ENCODE data around the gene MYO1E.
"Not testable (repeated sequence)": the region's sequence is repeated elsewhere in the genome, so short reads cannot be mapped to it uniquely, and the experiment has no call there.

The MYO1E gene

DNA sequence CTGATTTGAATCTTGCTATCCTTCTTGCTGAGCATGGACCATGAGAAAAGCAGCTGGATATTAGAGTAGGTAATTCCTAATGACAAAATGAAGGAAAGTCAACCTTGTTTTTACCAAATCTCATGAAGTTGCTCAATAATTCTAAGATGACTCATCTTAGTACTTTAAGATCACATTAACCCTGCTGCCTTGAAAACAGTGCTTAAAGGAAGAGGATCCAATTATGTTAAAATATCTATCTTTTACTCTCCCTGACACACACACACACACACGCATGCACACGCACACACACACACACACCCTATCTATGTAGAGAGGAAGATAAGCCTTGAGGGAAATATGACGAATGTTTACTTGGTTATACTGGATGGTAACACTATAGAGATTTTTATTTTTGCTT, 16.0 kb upstream of the MYO1E start:
- no peak overlapping the region for H2AFZ ChIP-seq
- no peaks in the 10 kb centered on the region for H3K9me3 ChIP-seq (ENCODE audit: control insufficient read depth, low read length)
- no peak overlapping the region for H3K4me2 ChIP-seq (ENCODE audit: low read length)
- H3K36me3 ChIP-seq (ENCODE audit: control insufficient read depth, insufficient read depth, low read length) = no peaks in the 10 kb centered on the region
- no peak overlapping the region for H3K9ac ChIP-seq
- no peak overlapping the region for H3K27ac ChIP-seq
- no peak overlapping the region for H3K4me3 ChIP-seq (ENCODE audit: low read depth, low read length)
- no peaks in the 10 kb centered on the region for H3K4me1 ChIP-seq
- no peaks in the 10 kb centered on the region for H3K79me2 ChIP-seq
- no peaks in the 10 kb centered on the region for H3K27me3 ChIP-seq (ENCODE audit: control insufficient read depth, insufficient read depth, low read length)
- TF ChIP-seq, protein P1, sequence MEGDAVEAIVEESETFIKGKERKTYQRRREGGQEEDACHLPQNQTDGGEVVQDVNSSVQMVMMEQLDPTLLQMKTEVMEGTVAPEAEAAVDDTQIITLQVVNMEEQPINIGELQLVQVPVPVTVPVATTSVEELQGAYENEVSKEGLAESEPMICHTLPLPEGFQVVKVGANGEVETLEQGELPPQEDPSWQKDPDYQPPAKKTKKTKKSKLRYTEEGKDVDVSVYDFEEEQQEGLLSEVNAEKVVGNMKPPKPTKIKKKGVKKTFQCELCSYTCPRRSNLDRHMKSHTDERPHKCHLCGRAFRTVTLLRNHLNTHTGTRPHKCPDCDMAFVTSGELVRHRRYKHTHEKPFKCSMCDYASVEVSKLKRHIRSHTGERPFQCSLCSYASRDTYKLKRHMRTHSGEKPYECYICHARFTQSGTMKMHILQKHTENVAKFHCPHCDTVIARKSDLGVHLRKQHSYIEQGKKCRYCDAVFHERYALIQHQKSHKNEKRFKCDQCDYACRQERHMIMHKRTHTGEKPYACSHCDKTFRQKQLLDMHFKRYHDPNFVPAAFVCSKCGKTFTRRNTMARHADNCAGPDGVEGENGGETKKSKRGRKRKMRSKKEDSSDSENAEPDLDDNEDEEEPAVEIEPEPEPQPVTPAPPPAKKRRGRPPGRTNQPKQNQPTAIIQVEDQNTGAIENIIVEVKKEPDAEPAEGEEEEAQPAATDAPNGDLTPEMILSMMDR (IDR thresholded peaks at IDR 0.05) = no peak

DNA sequence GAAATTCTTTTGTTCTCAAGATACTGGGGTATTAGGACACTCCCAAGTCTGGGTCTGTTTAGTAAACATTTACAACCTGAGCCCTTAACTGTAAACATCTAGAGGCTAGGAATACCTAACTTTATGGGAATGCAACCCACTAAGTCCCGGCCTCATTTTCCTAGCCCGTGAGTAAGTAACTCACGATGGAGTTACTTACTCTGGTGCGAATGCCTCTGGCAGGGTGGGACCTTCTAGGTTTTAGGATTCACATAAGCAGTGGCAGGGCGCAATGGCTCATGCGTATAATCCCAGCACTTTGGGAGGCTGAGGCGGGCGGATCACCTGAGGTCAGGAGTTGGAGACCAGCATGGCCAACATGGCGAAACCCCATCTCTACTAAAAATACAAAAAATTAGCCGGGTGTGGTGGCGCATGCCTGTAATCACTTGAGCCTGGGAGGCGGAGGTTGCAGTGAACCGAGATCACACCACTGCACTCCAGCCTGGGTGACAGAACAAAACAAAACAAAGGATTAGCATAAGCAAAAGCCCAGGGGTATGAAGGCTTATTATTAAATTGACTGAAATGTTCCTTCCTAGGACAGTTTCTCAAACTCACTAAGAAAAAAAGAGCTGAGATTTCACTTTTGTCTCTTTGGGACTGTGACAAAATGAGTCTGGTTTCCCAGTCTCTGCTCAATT, 14.7 kb upstream of the MYO1E start:
- not testable (repeated sequence) for H3K4me1 ChIP-seq; H3K9me3 ChIP-seq (ENCODE audit: control insufficient read depth, low read length); H3K27me3 ChIP-seq (ENCODE audit: control insufficient read depth, insufficient read depth, low read length); H3K79me2 ChIP-seq; H3K36me3 ChIP-seq (ENCODE audit: control insufficient read depth, insufficient read depth, low read length); H3K27ac ChIP-seq; H3K9ac ChIP-seq; H3K4me3 ChIP-seq (ENCODE audit: low read depth, low read length); H3K4me2 ChIP-seq (ENCODE audit: low read length); H2AFZ ChIP-seq

DNA sequence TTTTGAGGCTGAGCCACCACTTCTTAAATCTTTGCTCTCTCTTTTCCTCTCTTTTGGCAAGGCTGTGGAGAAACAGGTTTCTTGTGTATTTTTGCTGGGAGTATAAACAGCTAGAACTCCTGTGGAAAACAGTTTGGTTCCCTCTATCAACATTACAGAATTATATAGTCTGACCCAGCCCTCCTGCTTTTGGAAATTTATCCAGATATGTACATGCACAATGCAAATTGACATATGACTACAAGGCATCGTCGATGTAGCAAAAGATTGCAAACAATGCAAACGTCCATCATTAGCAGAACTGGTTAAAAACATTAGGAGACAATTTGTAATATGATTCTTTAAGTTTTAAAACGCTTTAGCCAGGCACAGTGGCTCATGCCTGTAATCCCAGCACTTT, 12.5 kb upstream of the MYO1E start:
- Histone ChIP-seq H3K36me3 (ENCODE audit: control insufficient read depth, insufficient read depth, low read length) (no peaks in the 10 kb centered on the region), H3K9ac (no peak overlapping the region), H3K4me2 (ENCODE audit: low read length) (no peak overlapping the region), H3K79me2 (no peaks in the 10 kb centered on the region), H3K4me3 (ENCODE audit: low read depth, low read length) (no peak overlapping the region), H2AFZ (no peak overlapping the region), H3K9me3 (ENCODE audit: control insufficient read depth, low read length) (no peaks in the 10 kb centered on the region), H3K27ac (no peak overlapping the region), H3K27me3 (ENCODE audit: control insufficient read depth, insufficient read depth, low read length) (no peaks in the 10 kb centered on the region), H3K4me1 (no peaks in the 10 kb centered on the region)
- TF ChIP-seq, protein P1 (IDR thresholded peaks at IDR 0.05) = no peak

DNA sequence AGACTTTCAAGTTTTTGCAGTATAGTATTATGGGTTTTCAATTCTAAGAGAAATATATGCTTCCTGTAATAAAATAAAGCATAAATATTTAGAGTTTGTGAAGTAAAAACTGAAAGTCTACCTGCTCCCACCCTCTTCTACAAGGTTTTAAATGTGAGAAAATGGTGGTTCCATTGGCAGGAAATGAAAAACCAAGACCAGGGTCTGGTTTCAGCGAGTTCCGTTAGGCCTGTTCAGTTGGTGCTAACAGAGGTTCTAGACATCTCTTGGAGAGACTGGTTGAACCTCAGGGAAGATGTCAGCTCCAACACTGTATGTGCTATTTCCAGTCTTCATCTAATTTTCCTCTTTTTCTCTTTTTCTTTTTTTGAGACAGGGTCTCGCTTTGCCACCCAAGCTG, 11.8 kb upstream of the MYO1E start:
- Histone ChIP-seq H3K4me1 (no peaks in the 10 kb centered on the region), H3K79me2 (no peaks in the 10 kb centered on the region), H3K36me3 (ENCODE audit: control insufficient read depth, insufficient read depth, low read length) (no peaks in the 10 kb centered on the region), H3K4me2 (ENCODE audit: low read length) (no peak overlapping the region), H3K27ac (no peak overlapping the region), H3K4me3 (ENCODE audit: low read depth, low read length) (no peak overlapping the region), H3K9me3 (ENCODE audit: control insufficient read depth, low read length) (no peaks in the 10 kb centered on the region), H3K9ac (no peak overlapping the region), H3K27me3 (ENCODE audit: control insufficient read depth, insufficient read depth, low read length) (no peaks in the 10 kb centered on the region), H2AFZ (no peak overlapping the region)
- TF ChIP-seq, protein P1 (IDR thresholded peaks at IDR 0.05) = no peak

DNA sequence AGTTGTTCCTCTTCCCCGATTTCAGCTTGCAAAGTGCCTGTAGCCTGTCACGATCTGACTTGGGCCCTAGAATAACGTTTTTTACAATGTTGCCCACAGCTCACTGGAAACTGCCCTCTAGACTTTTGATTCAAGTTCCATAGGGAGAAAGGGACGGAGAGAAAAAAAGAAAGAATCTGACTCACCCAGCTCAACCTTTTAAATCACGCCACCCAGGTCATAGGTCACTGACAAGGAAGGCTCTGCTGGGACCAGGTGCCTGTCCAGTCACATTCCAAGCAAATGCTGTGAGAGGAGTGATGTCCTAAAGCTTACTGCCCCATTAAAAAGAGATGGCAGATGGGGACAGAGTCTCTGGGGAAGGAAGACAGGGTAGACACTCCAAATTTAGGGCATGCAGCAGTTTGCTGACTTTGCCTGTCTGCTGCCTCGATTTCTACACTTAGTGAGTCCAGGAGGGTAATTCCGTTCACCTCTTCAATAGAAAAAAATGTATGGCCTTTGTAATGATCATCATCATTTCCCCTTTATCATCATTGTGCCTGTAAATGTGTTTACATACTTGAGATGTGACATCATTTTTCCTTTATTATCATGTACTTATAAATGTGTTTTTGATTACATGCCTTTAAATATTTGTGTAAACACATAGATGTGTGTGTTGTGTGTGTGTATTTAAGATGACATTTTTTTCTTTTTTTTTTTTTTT, 8.4 kb upstream of the MYO1E start:
- no peaks in the 10 kb centered on the region for H3K9me3 ChIP-seq (ENCODE audit: control insufficient read depth, low read length)
- H3K27ac ChIP-seq = no peak overlapping the region
- no peak overlapping the region for H3K4me2 ChIP-seq (ENCODE audit: low read length)
- no peaks in the 10 kb centered on the region for H3K4me1 ChIP-seq
- TF ChIP-seq, protein P1 (IDR thresholded peaks at IDR 0.05) = no peak
- H3K27me3 ChIP-seq (ENCODE audit: control insufficient read depth, insufficient read depth, low read length) = no peaks in the 10 kb centered on the region
- no peaks in the 10 kb centered on the region for H3K79me2 ChIP-seq
- no peak overlapping the region for H3K9ac ChIP-seq
- H3K36me3 ChIP-seq (ENCODE audit: control insufficient read depth, insufficient read depth, low read length) = no peaks in the 10 kb centered on the region
- H3K4me3 ChIP-seq (ENCODE audit: low read depth, low read length) = no peak overlapping the region
- no peak overlapping the region for H2AFZ ChIP-seq

All from parathyroid adenoma (tissue), 2 donors.